Loucy (cell line): ENCODE data around the gene TBCD.

Experiments
- EZH2phosphoT487 ChIP-seq: fragments of 200-600 bp; IDR thresholded peaks from 2 replicates; pipeline ENCODE4 v1.6.1; 2018; ENCODE audit warnings: antibody characterized with exemption, mild to moderate bottlenecking, moderate library complexity, borderline replicate concordance
- TF ChIP-seq, protein P1 (sequence below): fragments of 200-600 bp; sonication (generic); conservative IDR thresholded peaks from 2 replicates; pipeline ENCODE4 v1.5.1; 2014; ENCODE audit warnings: mild to moderate bottlenecking, antibody characterized with exemption, low read length

GRCh38 chr17:82794781-82795482 lies 43.1 kb downstream of the TBCD start:
- TF ChIP-seq, protein P1, sequence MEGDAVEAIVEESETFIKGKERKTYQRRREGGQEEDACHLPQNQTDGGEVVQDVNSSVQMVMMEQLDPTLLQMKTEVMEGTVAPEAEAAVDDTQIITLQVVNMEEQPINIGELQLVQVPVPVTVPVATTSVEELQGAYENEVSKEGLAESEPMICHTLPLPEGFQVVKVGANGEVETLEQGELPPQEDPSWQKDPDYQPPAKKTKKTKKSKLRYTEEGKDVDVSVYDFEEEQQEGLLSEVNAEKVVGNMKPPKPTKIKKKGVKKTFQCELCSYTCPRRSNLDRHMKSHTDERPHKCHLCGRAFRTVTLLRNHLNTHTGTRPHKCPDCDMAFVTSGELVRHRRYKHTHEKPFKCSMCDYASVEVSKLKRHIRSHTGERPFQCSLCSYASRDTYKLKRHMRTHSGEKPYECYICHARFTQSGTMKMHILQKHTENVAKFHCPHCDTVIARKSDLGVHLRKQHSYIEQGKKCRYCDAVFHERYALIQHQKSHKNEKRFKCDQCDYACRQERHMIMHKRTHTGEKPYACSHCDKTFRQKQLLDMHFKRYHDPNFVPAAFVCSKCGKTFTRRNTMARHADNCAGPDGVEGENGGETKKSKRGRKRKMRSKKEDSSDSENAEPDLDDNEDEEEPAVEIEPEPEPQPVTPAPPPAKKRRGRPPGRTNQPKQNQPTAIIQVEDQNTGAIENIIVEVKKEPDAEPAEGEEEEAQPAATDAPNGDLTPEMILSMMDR = no peak
- TF ChIP-seq EZH2phosphoT487 = no peak
